Muscle of back (tissue), 13 donors: ENCODE measurements around the gene SRPK1. TPM values are rescaled to one million over a fixed set of nuclear protein-coding genes. Genes with fewer than 3 reads are reported as not detected.
A peak's percentile ranks its signal among the peaks of the same experiment; 100 is the strongest.
"Not testable (repeated sequence)": the region's sequence is repeated elsewhere in the genome, so short reads cannot be mapped to it uniquely, and the experiment has no call there.

Experiments used
- DNase-seq, 3 donors: peaks; one replicate each; pipeline versions ENCODE4 v3.0.0 to v3.0.0-alpha.2; 2013
- long read RNA-seq, 9 donors: transcript quantifications; one replicate each; lab custom pipeline, GENCODE V29; 2026
- polyA plus RNA-seq, 10 donors: library from polyadenylated mRNA; unstranded; fragments of 120-200 nt; gene quantifications; one replicate each; pipeline ENCODE4 v1.2.1, GENCODE V29; 2013; ENCODE audit not compliant: insufficient read length in 10 of 10

Gene SRPK1
- 10 to 100 TPM; 13.3 to 23.1 (median 18.9) TPM for polyA plus RNA-seq
- long read RNA-seq, donor 1: 0 reads
- long read RNA-seq, donor 2: 0 reads
- long read RNA-seq, donor 3: 0 reads
- long read RNA-seq, donor 4: 0 reads
- long read RNA-seq, donor 5: 0 reads
- long read RNA-seq, donor 6, partial matches to known transcripts: 5 of 5 reads
- long read RNA-seq, donor 6, other reads (novel, unspliced or antisense): 0 of 5 reads
- long read RNA-seq, donor 7, full-length matches to known transcripts: 3 of 3 reads
- long read RNA-seq, donor 7, partial matches to known transcripts: 0 of 3 reads
- long read RNA-seq, donor 7, other reads (novel, unspliced or antisense): 0 of 3 reads
- long read RNA-seq, donor 8: 0 reads
- long read RNA-seq, donor 9: 0 reads

- DNase-seq: peak; percentile 81 to 95 (median 92)
These were observed at the start of gene SRPK1 for GRCh38 chr6:35920793-35921732. SRPK1 (minus strand) TSS chr6:35921098; CDS start chr6:35921056, 42 bp downstream.

DNA sequence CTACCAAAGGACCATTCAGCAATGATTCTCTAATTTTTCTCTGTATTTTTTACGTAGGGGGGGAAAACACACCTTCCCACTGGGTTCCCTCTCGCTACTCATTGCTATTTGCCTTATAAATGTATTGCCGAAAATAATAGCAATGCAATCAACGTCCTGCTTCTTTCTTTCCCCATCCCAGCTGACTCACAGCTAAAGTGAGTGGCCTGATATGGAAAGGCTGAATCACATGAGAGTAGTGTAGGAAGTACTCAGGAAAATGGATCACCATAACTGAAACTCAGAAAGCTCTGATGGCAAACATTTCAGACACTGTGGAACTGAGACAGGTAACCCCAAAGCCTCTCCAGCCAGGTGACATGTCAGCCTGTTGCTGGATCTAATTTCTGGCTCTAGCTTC is 49.3 kb upstream of the SRPK1 start:
- DNase-seq: no peak

GRCh38 chr6:35969646-35970045 is 48.7 kb upstream of the SRPK1 start:
- DNase-seq: no peak

DNA sequence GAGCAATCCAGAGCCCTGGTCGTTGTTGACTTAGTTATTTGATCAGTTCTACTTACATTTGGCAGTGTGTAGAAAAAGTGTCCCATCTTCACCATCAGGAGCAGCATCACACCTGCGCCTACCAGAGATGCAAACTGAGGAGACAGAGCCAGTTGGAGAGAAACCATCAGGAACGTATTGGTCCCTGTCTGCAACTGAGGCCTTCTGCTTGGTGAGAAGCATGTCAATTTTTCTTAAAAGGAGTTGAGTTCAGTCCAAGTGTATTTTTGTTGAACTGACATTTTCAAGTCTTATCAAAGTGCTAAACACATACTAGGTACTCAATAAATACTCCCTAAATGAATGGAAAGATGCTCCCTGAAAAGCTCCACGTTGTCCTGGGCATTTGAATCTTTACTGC is 47.9 kb upstream of the SRPK1 start:
- DNase-seq: no peak

DNA sequence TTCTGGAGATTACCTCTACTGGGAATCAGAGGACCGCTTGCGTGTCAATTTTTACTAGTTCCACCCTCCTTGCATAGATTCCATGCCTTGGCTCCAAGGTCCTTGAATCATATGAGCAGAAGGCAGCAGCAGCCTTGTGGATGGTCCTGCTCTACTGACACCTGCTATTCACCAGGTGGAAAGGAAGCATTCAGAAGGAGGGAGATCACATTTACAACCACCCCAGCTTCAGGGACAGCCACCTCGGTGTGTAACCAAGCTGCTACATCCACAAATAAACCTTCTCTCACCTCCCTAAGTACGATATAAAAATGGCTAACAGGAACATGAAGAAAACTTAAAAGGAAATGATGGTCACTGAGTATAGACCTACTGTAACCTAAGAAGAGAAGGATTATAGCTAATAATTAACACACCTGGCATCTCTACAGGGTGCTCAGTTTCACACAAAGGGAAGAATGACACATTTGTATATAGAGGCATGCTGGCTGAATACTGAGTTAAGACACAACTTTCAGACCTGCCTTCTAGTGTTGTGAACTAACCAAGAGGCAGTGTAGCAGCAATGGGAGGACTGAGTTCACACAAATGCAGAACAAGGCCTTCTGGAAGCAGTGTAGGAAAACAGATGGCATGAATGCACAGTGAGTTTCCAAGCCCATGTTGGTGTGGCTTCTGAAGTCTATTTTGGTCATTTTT is 46.3 kb upstream of the SRPK1 start:
- DNase-seq: no peak

GRCh38 chr6:35962779-35963560 is 42.1 kb upstream of the SRPK1 start:
- no peak for DNase-seq

DNA sequence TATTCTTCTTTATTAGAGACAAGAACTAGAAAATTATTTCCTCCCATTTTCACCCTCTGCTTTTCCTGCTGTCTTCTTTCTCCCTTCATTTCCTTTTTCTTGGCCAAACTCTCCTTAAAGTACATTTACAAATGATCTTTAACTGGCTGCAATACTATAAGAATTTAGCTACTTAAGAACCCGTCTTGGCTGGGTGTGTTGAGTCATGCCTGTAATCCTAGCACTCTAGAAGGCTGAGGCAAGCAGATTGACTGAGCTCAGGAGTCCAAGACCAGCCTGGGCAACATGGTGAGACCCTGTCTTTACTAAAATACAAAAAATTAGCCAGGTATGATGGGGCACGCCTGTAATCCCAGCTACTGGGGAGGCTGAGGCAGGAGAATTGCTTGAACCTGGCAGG is 39.3 kb upstream of the SRPK1 start:
- no peak for DNase-seq

- DNase-seq: no peak
These were observed 35.1 kb upstream of the SRPK1 start for GRCh38 chr6:35955970-35956369.

DNA sequence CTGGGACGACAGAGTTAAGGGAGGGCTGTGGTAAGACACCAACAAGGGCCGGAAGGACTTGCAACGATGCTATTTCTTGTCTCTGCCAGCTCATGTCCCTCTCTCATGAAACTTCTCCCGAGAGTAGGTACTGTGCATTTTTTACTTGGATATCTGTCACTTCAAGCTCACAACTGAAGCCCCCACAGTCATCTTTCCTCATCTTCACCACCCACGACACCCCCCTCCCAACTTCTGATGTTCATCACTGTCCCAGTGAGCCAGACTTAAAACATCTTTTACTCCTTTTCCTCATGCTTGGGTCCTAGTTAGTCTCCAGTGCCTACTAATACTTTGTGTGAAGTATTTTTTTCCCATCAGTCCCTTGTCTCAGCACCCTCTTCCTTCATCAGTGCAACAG is 34.6 kb upstream of the SRPK1 start:
- no peak for DNase-seq

DNA sequence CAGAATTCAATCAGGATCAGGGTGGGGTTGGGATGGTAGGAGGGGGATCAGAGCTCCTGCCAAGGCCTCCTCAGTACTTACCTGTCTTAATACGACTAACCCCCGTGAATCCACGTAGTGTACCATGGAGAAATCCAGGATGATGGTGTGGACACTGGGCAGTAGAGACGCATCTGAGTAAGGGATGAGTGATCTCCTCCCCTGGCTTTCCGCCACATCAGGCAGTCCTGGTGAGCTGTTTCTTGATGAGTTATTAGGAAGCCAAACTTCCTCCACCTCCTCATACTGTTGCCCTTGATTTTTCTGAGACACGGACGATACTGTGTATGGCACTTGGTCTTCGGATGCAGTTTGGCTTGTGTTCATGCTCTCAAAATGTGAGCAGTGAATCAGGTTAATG is 34.2 kb upstream of the SRPK1 start:
- DNase-seq: no peak

GRCh38 chr6:35954333-35954732 is 33.4 kb upstream of the SRPK1 start:
- DNase-seq: no peak

GRCh38 chr6:35948725-35949124 is 27.8 kb upstream of the SRPK1 start:
- DNase-seq: no peak

DNA sequence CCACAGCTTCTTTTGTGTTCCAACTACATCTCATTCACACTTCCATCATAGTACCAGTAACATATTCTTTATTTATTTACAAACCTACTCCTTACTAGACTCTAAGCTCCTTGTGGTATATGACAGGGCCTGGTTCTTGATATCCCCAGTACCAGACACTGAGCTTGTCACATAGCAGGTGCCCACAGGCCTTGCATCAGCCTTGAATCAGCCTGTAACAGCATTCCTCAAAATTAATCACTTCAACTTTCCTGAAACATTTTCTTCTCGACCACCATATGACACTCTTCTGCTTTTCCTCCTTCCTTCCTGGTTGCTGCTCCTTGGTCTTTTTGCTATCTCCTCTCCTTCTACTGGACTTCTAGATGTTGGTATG is 24.7 kb upstream of the SRPK1 start:
- DNase-seq: no peak

- DNase-seq: no peak
These were observed 22.5 kb upstream of the SRPK1 start for GRCh38 chr6:35943390-35943789.

DNA sequence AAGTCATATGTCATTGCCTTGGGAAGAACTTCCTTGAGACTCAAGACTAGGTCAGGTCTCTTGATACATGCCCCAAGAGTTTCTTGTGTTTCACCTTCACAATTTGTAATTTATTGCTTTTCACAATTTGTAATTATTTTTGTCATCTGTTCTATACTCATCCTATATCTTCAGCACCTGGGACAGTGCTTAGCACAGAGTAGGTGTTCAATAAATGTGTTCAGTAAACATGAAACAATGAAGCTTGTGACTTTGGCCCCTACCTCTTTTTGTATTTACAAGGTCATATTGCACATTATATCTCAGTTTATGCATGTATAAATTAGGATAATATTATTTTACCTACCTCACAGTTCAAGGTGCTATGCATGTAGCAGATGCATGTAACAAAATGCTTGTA is 21.5 kb upstream of the SRPK1 start:
- no peak for DNase-seq

GRCh38 chr6:35941170-35941569 is 20.3 kb upstream of the SRPK1 start:
- not testable (repeated sequence) for DNase-seq

- DNase-seq: not testable (repeated sequence)
These were observed 19.1 kb upstream of the SRPK1 start for GRCh38 chr6:35940014-35940413.

GRCh38 chr6:35939259-35939658 is 18.4 kb upstream of the SRPK1 start:
- not testable (repeated sequence) for DNase-seq

DNA sequence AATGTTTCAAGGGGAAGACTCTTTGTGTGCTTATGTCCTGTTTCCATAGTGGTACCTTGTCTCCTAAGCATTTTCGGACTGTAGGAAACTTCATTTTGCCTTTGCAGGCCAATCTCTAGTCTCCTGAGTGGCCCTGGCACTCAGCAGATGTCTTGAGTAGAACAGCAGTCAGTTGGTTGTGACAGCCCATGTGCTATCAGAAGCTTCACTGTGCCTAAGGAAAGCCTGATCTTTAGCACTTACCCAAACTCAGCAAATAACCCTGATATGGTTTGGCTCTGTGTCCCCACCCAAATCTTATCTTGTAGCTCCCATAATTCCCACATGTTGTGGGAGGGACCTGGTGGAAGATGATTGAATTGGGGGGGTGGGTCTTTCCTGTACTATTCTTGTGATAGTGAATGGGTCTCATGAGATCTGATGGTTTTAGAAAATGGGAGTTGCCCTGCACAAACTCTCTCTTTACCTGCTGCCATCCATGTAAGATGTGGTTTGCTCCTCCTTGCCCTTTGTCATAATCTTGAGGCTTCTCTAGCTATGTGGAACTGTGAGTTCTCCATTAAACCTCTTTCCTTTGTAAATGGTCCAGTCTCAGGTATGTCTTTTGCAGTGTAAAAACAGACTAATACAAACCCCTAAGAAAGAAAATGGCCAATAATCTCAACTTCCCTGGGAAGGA is 15.9 kb upstream of the SRPK1 start:
- no peak for DNase-seq

- no peak for DNase-seq
These were observed 14.6 kb upstream of the SRPK1 start for GRCh38 chr6:35935469-35935868.

DNA sequence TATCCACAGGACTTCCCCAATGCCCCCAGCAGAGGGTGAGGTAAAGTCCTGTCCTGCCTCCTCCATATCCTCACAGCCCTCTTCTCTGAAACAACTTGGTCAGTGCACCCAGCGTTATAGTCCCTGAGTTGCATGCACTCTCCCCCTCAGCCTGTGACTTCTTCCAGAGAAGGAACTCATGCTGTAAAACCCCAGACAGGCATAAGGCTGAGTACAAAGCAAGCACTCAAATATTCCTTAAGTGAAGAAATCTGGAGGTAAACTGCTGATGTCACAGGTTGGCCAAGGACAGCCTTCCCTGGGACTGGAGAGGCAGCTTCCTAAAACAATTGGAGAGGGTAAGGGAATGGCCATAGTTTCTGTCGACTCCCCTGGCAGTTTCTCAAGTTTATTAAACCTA is 12.9 kb upstream of the SRPK1 start:
- no peak for DNase-seq
